ENCODE measurements around the gene SLC6A6.

SLC6A6 gene

GRCh38 chr3:14422016-14422963 is 19.9 kb downstream of the SLC6A6 start:
- DNase-seq, result no peak

DNA sequence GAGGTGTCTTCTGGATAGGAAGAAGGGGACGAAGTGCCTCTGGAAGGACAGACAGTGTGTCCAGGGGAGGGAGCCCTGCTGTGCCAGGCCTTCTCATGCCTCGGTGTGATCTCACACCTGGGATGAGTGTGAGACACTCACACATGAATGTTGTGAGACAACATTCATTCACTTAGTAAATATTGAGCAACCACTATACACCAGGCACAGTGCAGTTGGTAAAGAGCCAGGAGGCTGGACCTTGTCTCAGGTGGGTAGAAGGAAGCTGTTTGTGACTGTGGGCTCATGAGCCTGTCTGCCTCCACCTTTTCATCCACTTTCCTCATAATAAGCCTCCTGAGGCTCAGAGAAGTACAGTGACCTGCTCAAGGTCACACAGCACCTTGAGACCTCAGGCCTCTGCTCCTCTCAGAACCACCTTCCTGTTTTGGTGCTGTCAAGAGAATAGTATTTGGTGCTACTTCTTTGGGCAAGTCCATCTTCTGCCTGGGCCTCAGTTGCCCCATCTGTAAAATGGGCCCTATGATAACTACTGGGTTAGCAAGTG is 20.9 kb downstream of the SLC6A6 start:
- no peak for DNase-seq

- no peak for DNase-seq
Measured at GRCh38 chr3:14423963-14424362, 21.6 kb downstream of the SLC6A6 start.

- no peak for DNase-seq
Measured at GRCh38 chr3:14424711-14425580, 22.5 kb downstream of the SLC6A6 start.

GRCh38 chr3:14425581-14426304 is 23.3 kb downstream of the SLC6A6 start:
- DNase-seq, result no peak

DNA sequence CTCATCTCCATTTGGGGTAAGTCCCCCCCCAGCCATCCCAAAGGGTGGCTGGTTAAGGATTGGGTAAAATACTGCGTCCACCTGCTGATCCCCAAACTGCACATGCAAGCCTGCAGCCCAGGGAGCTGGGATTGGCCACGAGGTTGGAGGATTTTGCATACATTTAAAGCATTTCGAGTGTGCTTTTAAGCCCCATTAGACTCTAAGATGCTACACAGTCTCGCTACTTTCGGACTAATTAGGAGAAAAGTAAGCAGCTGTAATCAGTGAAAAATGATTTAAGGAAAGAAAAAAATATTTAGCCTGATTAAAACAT is 23.9 kb downstream of the SLC6A6 start:
- DNase-seq, result no peak

DNA sequence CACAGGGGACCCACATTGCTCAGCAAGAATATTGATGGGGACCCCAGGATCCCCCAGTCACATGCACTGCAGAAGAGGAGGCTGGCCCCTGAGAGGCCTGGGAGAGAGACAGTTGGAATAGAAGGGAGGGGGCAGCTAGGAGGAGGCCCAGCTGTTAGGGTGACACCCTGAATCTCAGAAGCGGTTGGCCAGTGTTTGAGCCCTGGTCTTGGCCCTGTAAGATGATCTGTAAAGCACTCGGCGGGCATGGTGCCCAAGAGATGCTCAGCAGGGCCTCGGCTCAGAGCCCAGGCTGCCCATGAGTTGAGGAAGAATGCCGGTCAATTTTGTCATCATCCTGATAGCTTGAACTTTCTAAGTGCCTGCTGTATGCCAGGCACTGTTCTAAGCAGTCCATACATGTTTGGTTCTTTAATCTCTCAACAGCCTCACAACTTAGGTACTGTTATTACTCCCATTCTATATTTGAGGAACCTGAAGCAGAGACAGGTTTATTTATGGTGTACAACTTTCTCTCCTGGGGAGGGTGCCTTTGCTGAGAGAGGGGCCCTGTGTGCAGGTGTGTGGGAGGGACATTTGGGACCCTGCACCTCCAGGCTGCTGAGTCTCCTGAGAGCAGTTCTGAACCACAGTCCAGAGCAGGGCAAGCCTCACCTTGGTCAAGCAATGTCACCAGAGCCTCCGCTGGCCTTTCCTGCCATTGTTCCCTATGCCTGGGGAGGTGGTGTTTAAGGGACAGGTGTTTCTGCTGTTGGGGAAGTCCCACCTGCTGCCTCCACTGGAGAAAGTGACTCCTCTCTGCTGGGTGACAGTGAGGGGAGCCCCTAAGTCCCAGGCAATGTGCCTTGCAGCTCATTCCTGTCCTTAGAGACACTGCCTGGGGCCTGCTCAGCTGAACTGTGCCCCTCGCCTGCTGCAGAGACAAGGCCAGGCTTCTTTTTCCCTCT is 26.0 kb downstream of the SLC6A6 start:
- DNase-seq, result no peak

DNA sequence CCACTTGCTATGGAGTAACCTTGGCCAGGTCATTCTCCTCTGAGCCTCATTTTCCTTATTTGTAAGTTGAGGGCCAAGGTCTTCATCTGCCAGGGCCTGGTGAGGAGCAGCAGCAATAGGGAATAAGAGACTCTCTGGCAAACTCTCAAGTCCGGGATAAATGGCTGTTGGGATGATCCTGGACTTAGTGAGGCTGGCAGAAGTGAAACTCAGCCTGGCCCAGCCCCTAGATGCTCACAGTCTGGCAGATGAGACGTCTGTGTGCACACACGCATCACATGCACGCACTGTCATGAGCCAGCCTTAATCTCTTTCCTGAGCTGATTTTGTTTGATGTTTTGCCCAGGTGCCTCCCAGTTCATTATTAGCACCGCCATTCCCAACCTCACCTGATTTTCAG is 26.8 kb downstream of the SLC6A6 start:
- DNase-seq, result no peak

GRCh38 chr3:14429640-14430039 is 27.2 kb downstream of the SLC6A6 start:
- DNase-seq, result no peak

DNA sequence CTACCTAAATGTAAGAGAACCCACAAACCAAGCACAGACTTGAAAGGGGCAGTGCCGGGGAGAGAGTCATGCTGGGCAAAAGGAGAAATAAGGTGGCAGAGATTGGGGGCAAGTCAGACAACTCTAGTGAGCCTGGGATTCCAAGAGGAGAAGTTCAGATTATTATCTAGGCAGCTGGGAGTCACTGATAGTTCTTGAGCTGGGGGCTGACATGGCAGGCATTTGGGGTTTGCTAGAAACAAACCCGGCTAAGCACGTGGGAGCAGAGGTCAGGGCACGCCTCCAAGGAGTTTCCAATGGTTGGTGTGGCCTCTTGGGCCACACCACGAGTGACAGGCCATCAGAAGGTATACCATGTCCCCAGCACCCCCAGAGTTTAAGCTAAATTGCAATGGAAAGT is 27.6 kb downstream of the SLC6A6 start:
- DNase-seq, result no peak

DNA sequence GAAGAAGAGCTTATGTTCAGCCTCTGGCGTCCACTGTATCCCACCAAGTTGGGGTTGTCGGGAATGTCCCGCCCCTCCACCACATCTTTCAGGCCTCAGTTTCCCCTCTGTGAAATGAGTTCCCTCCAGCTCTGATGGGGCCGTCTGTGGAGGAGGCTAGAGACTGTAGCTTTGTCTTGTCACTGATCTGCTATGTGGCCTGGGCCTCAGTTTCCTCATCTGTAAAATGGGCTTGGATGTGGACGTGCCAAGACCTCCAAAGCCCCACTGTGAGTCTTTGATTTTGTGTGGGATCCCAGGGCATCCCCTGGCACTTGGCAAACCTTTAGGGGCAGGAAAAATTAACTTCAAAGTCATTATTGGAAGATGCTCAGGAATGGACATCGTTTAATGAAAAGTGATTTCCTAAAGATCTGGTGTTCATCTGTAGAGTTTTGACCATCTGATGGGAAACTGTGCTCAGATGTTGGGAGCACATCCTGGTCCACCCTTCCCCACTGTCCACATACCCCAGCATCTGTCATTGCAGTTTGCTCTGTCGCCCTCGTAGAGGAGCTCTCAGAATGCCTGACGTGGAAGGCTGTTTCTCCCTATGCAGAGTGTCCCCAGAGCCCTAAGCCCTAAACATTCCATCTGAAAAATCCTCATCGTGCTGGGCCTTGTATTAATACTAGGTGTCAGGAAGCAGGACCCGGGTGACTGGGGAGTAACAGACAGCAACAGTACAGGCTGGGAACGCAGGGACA is 28.5 kb downstream of the SLC6A6 start:
- DNase-seq, result no peak

GRCh38 chr3:14431452-14431916 is 29.1 kb downstream of the SLC6A6 start:
- DNase-seq, result no peak

GRCh38 chr3:14431917-14432834 is 29.8 kb downstream of the SLC6A6 start:
- no peak for DNase-seq

DNA sequence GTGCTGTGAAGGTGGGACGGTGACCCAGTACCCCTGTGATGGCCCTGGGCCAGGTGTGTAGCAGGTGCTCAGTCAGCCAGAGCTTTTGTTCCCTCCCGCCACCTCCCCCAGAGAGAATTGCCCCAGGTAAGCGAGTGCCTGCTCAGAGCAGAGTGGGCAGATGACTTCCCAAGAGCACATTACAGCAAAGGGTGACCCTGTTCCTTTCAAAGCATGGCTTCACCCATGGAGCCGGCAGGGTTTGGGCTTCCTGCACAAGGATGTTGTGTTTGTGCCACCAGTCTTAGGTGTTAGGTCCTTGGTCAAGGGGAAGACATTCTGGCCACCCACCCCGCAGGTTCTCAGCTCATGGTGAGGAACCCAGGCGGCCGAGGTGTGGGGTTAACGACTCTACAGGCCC is 30.7 kb downstream of the SLC6A6 start:
- DNase-seq, result no peak

- DNase-seq, result no peak
Measured at GRCh38 chr3:14434126-14434497, 31.7 kb downstream of the SLC6A6 start.

GRCh38 chr3:14434498-14435151 is 32.2 kb downstream of the SLC6A6 start:
- no peak for DNase-seq

- no peak for DNase-seq
Measured at GRCh38 chr3:14435175-14436014, 33.0 kb downstream of the SLC6A6 start.

DNA sequence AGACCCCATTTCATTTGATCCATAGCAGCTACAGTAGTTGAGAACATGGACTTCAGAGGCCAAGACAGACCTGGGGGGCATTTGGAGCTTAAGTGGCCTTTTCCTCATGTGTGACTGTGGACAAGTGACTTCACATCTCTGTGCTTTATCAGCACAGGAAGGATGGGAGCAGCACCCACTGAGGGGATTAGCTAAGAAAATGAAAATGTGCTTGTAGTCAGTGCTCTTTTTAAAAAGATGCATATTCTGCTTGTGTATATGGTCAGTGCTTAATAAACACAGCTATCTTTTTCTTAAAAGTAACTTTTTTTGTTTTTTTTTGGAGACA is 34.5 kb downstream of the SLC6A6 start:
- no peak for DNase-seq
